ENCODE measurements around the gene ARHGEF11. TPM values are rescaled to one million over a fixed set of nuclear protein-coding genes. Genes with fewer than 3 reads are reported as not detected.

Gene ARHGEF11
- total and polyA plus RNA-seq, 9 of the 15 experiments (the other 6 are each of a cell fraction or from before 2014, with no cell fraction given) = 0.14 to 15.5 (median 9.0) TPM

- TF ChIP-seq ZNF431 (CRISPR knock-in tag; IDR thresholded peaks at IDR 0.05) (no peak), TCF7L2 (IDR thresholded peaks at IDR 0.05; ENCODE audit: low read depth, low read length) (no peak), KAT7 (CRISPR knock-in tag; IDR thresholded peaks at IDR 0.05; ENCODE audit: borderline replicate concordance) (no peak), HNRNPK (IDR thresholded peaks at IDR 0.05; ENCODE audit: low read depth, low read length, poor library complexity, severe bottlenecking) (no peak), DMBX1 (CRISPR knock-in tag; IDR thresholded peaks at IDR 0.05; ENCODE audit: borderline replicate concordance) (no peak), BDP1 (IDR thresholded peaks at IDR 0.05; ENCODE audit: insufficient read depth, insufficient read length) (no peak), JUNB (CRISPR knock-in tag; conservative IDR thresholded peaks at IDR 0.05) (no peak), TARDBP (IDR thresholded peaks at IDR 0.05) (no peak), DLX4 (CRISPR knock-in tag; IDR thresholded peaks at IDR 0.05) (no peak), NFIC (IDR thresholded peaks at IDR 0.05) (peak; percentile 72), KLF10 (CRISPR knock-in tag; IDR thresholded peaks at IDR 0.05) (no peak), TFE3 (CRISPR knock-in tag; IDR thresholded peaks at IDR 0.05) (peak; percentile 31; the same call in 1 of the 2 replicates), HSF4 (CRISPR knock-in tag; IDR thresholded peaks at IDR 0.05; ENCODE audit: borderline replicate concordance) (no peak), NRF1 (conservative IDR thresholded peaks at IDR 0.05 in 1 of 2, IDR thresholded peaks at IDR 0.05 in 1 of 2) (no peak), MTA3 (IDR thresholded peaks at IDR 0.05; ENCODE audit: borderline replicate concordance) (peak; percentile 62; the same call in 1 of the 2 replicates), KDM5B (IDR thresholded peaks at IDR 0.05; ENCODE audit: insufficient replicate concordance, low read depth, low read length) (no peak), HNRNPLL (IDR thresholded peaks at IDR 0.05; ENCODE audit: low read depth, low read length, poor library complexity, severe bottlenecking) (peak; percentile 29), ZNF695 (CRISPR knock-in tag; IDR thresholded peaks at IDR 0.05) (no peak)
Observed at GRCh38 chr1:156894711-156895454, 150.7 kb downstream of the ARHGEF11 start (continued).

All from K562 (cell line).